Upper lobe of left lung (tissue), 6 donors: ENCODE measurements around the gene KLHDC1. TPM values are rescaled to one million over a fixed set of nuclear protein-coding genes. Genes with fewer than 3 reads are reported as not detected.
"Not testable (repeated sequence)": the region's sequence is repeated elsewhere in the genome, so short reads cannot be mapped to it uniquely, and the experiment has no call there.

ENCODE experiments used
- ATAC-seq, 2 donors: fragments of 200-7000 bp; cut with Tn5 transposase; one replicate each; pipeline ENCODE4 v1.9.1; 2022; ENCODE audit warnings: mild to moderate bottlenecking in 2 of 2, moderate library complexity in 2 of 2; ENCODE audit not compliant: low FRiP score in 2 of 2
- DNase-seq, 2 donors: peaks; one replicate each; pipeline ENCODE4 v3.0.0-alpha.2; 2019 to 2020
- H3K27ac ChIP-seq, 4 donors: fragments of 200-600 bp; sonication (generic); one replicate each; pipeline ENCODE4 v1.5.1; 2016 to 2019
- H3K27me3 ChIP-seq, 4 donors: fragments of 200-600 bp; sonication (generic); one replicate each; pipeline ENCODE4 v1.5.1; 2017 to 2019
- H3K36me3 ChIP-seq, 4 donors: fragments of 200-600 bp; sonication (generic); one replicate each; pipeline ENCODE4 v1.5.1; 2016 to 2019
- H3K4me1 ChIP-seq, 4 donors: fragments of 200-600 bp; sonication (generic); one replicate each; pipeline ENCODE4 v1.5.1; 2018 to 2019
- H3K4me3 ChIP-seq, 4 donors: fragments of 200-600 bp; sonication (generic); one replicate each; pipeline ENCODE4 v1.5.1; 2017 to 2019; ENCODE audit warnings: mild to moderate bottlenecking in 2 of 4, moderate library complexity in 1 of 4
- H3K9me3 ChIP-seq, 4 donors: fragments of 200-600 bp; sonication (generic); one replicate each; pipeline ENCODE4 v1.5.1; 2018 to 2019
- CTCF ChIP-seq, 6 experiments: fragments of 450-650 bp in 4 of 6; fragments of 200-600 bp in 2 of 6; sonication (generic) in 2 of 6; IDR thresholded peaks; one replicate each; pipeline ENCODE4 v1.5.1; 2016 to 2019; ENCODE audit warnings: antibody characterized with exemption in 6 of 6
- EP300 ChIP-seq, 4 donors: sonication (generic); formaldehyde crosslinking; IDR thresholded peaks; one replicate each; pipeline ENCODE4 v1.5.1; 2017; ENCODE audit warnings: antibody characterized with exemption in 4 of 4, control low read depth in 2 of 4
- POLR2A ChIP-seq, 4 donors: fragments of 450-650 bp; IDR thresholded peaks; one replicate each; pipeline ENCODE4 v1.5.1; 2016 to 2017; ENCODE audit warnings: antibody characterized with exemption in 4 of 4, mild to moderate bottlenecking in 2 of 4
- POLR2AphosphoS5 ChIP-seq, 2 donors: sonication (generic); formaldehyde crosslinking; IDR thresholded peaks; one replicate each; pipeline ENCODE4 v1.5.1; 2017; ENCODE audit warnings: antibody characterized with exemption in 2 of 2
- WGBS, 2 donors: methylation state at CpG; one replicate each; pipeline ENCODE4 v1.1.5; 2017 to 2018; 5-methylcytosine and 5-hydroxymethylcytosine counted together
- total RNA-seq, 6 donors: library from RNA; depleted of rRNA in 4 of 6; stranded (reverse); fragments of >200 nt in 4 of 6; gene quantifications; one replicate each; pipeline versions ENCODE4 v1.1.0 to v1.2.1, GENCODE V29; 2016 to 2021
- donor health status: DM: no; HTN: no; CAD: no; lungs with moderate emphysema.
- donor health status: DM: no; HTN: yes; CAD: no; lungs with severe emphysema.

The KLHDC1 gene
- total RNA-seq, 6 donors from 2014 or later = 4.6 to 11.1 (median 5.3) TPM

GRCh38 chr14:49727171-49727570 lies 34.3 kb downstream of the KLHDC1 start:
- Histone ChIP-seq H3K9me3 (no peaks in the 10 kb centered on the region), H3K27ac (no peak overlapping the region), H3K4me1 (no peaks in the 10 kb centered on the region), H3K36me3 (peaks cover 3 to 45% (median 14%) of the 10 kb centered on the region in 4 donors), H3K27me3 (no peaks in the 10 kb centered on the region), H3K4me3 (no peak overlapping the region)
- 91 to 94% methylated on average over 5 of the region's 5 CpGs for WGBS, 2 donors
- ATAC-seq = no peak
- DNase-seq = no peak
- TF ChIP-seq POLR2AphosphoS5 (IDR thresholded peaks at IDR 0.05) = no peak
- TF ChIP-seq POLR2A (IDR thresholded peaks at IDR 0.05) = no peak
- TF ChIP-seq CTCF (IDR thresholded peaks at IDR 0.05) = no peak
- no peak for TF ChIP-seq EP300 (IDR thresholded peaks at IDR 0.05)

GRCh38 chr14:49732896-49733295 lies 40.0 kb downstream of the KLHDC1 start:
- TF ChIP-seq EP300 (IDR thresholded peaks at IDR 0.05) = no peak
- no peak for TF ChIP-seq POLR2AphosphoS5 (IDR thresholded peaks at IDR 0.05)
- TF ChIP-seq POLR2A (IDR thresholded peaks at IDR 0.05) = no peak
- Histone ChIP-seq H3K9me3 (no peaks in the 10 kb centered on the region), H3K36me3 (peaks cover 0 to 19% (median 1%) of the 10 kb centered on the region in 4 donors), H3K4me3 (no peak overlapping the region), H3K27me3 (no peaks in the 10 kb centered on the region), H3K27ac (no peak overlapping the region), H3K4me1 (no peaks in the 10 kb centered on the region)
- WGBS, 2 donors = 89 to 92% methylated on average over 3 of the region's 3 CpGs
- ATAC-seq (no peak), DNase-seq (no peak)

GRCh38 chr14:49733836-49734235 lies 40.9 kb downstream of the KLHDC1 start:
- no peaks in the 10 kb centered on the region for H3K9me3 ChIP-seq
- no peak overlapping the region for H3K27ac ChIP-seq
- TF ChIP-seq POLR2A (IDR thresholded peaks at IDR 0.05) (no peak), EP300 (IDR thresholded peaks at IDR 0.05) (no peak), CTCF (IDR thresholded peaks at IDR 0.05) (no peak), POLR2AphosphoS5 (IDR thresholded peaks at IDR 0.05) (no peak)
- DNase-seq = no peak
- H3K36me3 ChIP-seq = peaks cover 0 to 16% (median 1%) of the 10 kb centered on the region in 4 donors
- no peaks in the 10 kb centered on the region for H3K27me3 ChIP-seq
- H3K4me3 ChIP-seq = no peak overlapping the region
- ATAC-seq = no peak
- H3K4me1 ChIP-seq = no peaks in the 10 kb centered on the region

GRCh38 chr14:49735669-49736068 lies 42.7 kb downstream of the KLHDC1 start:
- WGBS, 2 donors = 99 to 100% methylated on average over 3 to 4 of the region's 4 CpGs
- H3K36me3 ChIP-seq = peaks cover 0 to 17% (median 1%) of the 10 kb centered on the region in 4 donors
- H3K27ac ChIP-seq, H3K4me1 ChIP-seq, H3K9me3 ChIP-seq, H3K4me3 ChIP-seq, ATAC-seq, DNase-seq, H3K27me3 ChIP-seq: not testable (repeated sequence)

- ATAC-seq = no peak
- no peaks in the 10 kb centered on the region for H3K4me1 ChIP-seq
- no peak overlapping the region for H3K27ac ChIP-seq
- TF ChIP-seq POLR2A (IDR thresholded peaks at IDR 0.05) (no peak), POLR2AphosphoS5 (IDR thresholded peaks at IDR 0.05) (no peak), EP300 (IDR thresholded peaks at IDR 0.05) (no peak), CTCF (IDR thresholded peaks at IDR 0.05) (no peak)
- no peaks in the 10 kb centered on the region for H3K27me3 ChIP-seq
- no peaks in the 10 kb centered on the region for H3K9me3 ChIP-seq
- peak in 1 of 2 donors; percentile 30 for DNase-seq
- H3K36me3 ChIP-seq = peaks cover 0 to 34% (median 0%) of the 10 kb centered on the region in 4 donors
- H3K4me3 ChIP-seq = no peak overlapping the region
- WGBS, 2 donors = 78 to 91% methylated on average over 1 of the region's 1 CpG
Observed at GRCh38 chr14:49745191-49745590, 52.3 kb downstream of the KLHDC1 start.

GRCh38 chr14:49746476-49746875 lies 53.6 kb downstream of the KLHDC1 start:
- peaks cover 0 to 22% (median 0%) of the 10 kb centered on the region in 4 donors for H3K36me3 ChIP-seq
- not testable (repeated sequence) for DNase-seq, H3K27ac ChIP-seq, H3K4me3 ChIP-seq, H3K4me1 ChIP-seq, H3K27me3 ChIP-seq, H3K9me3 ChIP-seq, ATAC-seq
